ENCODE data around the gene SCNN1A.
A peak's percentile ranks its signal among the peaks of the same experiment; 100 is the strongest.
"Not testable (repeated sequence)": the region's sequence is repeated elsewhere in the genome, so short reads cannot be mapped to it uniquely, and the experiment has no call there.

The SCNN1A gene

DNA sequence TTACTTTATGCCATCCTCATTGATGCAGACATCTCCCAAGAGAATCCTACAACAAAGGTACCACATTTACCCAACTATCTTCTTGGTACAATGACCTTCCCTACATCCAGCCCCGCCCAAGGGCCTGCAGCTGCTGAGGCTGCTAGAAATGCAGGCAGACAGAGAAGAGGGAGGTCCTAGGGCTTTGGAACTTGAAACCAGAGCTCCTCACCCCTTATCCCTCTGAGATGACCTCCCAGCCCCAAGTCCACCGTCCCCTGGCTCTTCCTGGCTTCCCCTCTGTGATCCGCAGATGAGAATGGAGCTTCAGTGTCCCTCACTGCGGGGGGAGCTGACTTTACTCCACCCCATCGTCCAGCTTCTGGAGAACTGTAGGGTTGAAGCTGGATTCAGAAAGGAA is 31.8 kb downstream of the SCNN1A start:
- no peak for DNase-seq (ENCODE audit: low read depth, low spot score)
- in situ Hi-C loops (cut with HindIII; ENCODE audit: low sequenced_read_pairs) = no loop called here
- TF ChIP-seq, protein P1, sequence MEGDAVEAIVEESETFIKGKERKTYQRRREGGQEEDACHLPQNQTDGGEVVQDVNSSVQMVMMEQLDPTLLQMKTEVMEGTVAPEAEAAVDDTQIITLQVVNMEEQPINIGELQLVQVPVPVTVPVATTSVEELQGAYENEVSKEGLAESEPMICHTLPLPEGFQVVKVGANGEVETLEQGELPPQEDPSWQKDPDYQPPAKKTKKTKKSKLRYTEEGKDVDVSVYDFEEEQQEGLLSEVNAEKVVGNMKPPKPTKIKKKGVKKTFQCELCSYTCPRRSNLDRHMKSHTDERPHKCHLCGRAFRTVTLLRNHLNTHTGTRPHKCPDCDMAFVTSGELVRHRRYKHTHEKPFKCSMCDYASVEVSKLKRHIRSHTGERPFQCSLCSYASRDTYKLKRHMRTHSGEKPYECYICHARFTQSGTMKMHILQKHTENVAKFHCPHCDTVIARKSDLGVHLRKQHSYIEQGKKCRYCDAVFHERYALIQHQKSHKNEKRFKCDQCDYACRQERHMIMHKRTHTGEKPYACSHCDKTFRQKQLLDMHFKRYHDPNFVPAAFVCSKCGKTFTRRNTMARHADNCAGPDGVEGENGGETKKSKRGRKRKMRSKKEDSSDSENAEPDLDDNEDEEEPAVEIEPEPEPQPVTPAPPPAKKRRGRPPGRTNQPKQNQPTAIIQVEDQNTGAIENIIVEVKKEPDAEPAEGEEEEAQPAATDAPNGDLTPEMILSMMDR (IDR thresholded peaks at IDR 0.05; ENCODE audit: low read depth, low read length) = no peak

DNA sequence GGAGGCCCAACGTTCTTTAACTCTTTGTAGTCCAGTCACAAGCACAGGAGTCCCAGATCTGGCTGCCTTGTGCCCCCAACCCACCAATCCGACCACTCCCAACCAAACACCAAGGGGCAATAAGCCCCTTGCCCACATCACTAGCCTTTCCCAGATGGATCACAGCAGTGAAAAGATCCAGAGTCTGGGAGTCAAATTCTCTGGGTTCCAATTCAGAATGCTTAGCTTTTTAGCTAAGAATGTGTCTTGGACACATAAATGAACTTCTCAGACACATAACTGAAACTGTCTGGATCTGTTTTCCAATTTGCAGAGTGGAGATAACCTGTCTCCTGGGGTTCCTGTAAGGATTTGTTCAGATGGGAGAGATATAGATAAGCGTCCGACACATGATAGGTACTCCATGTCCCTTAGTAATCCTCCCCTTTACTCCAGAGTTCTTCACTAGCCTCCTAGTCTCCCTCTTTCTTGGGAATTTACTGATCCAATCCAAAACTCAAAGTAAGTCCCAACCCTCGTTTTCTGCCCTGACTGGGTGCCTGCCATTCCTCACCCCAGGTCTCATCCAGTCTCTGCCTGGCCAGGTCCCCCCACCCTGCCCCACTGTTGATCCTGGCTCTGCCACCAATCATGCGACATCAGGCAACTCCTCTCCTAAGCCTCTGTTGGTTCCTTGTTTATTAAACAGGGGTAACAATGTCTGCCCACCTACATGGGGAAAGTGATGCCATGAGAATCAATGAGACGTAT is 33.0 kb downstream of the SCNN1A start:
- TF ChIP-seq, protein P1 (IDR thresholded peaks at IDR 0.05; ENCODE audit: low read depth, low read length) = no peak
- in situ Hi-C loops (cut with HindIII; ENCODE audit: low sequenced_read_pairs) = no loop called here
- DNase-seq (ENCODE audit: low read depth, low spot score) = no peak
- peak overlapping the region; percentile 98 for H3K4me3 ChIP-seq (ENCODE audit: low read depth, low read length)

More for the DNA sequence above, 31.8 kb downstream of the SCNN1A start:
- no peak overlapping the region for H3K4me3 ChIP-seq (ENCODE audit: low read depth, low read length)

GRCh38 chr12:6341417-6342139 is 33.8 kb downstream of the SCNN1A start, which contains the start of gene TNFRSF1A:
Gene TNFRSF1A (minus strand): TSS chr12:6342076. CDS start chr12:6341814, 262 bp downstream.
- in situ Hi-C loops (cut with HindIII; ENCODE audit: low sequenced_read_pairs) = no loop called here
- TF ChIP-seq, protein P1 (IDR thresholded peaks at IDR 0.05; ENCODE audit: low read depth, low read length) = no peak
- peak; percentile 84 for DNase-seq (ENCODE audit: low read depth, low spot score)
- peak within 1 kb of the TSS; percentile 98 for H3K4me3 ChIP-seq (ENCODE audit: low read depth, low read length)

DNA sequence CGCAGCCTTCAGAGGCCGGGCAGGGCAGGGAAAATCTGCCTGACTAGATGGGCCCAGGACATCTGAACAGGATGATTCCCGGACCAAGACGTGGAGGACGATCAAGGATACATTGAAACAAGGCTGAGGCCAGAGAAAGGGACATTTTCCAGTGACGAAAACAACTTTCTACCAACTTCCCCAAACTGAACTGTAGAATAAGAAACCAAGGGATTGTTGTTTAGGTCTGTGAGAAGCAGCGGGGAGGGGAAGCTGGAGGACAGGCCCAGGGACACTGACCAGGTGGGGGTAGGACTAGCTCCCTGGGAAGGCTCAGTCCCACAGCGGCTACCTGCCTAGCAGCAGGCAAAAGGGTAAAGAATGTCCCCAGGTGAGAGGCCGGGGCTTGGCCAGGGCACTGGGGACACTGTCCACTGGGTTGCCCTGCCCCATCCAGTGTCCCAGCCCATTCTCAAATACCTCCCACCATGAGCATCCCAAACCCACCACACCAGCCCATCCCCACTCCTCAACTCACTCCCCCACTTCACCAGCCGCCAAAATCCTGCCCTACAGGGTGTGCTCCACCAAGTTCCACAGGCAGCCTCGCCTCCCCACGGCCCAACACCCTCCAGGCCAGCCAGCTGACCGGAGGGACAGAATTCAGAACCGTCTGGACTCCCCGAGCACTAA is 34.5 kb downstream of the SCNN1A start:
- no peak for DNase-seq (ENCODE audit: low read depth, low spot score)
- peak overlapping the region; percentile 98 for H3K4me3 ChIP-seq (ENCODE audit: low read depth, low read length)
- TF ChIP-seq, protein P1 (IDR thresholded peaks at IDR 0.05; ENCODE audit: low read depth, low read length) = no peak
- in situ Hi-C loops (cut with HindIII; ENCODE audit: low sequenced_read_pairs) = no loop called here

DNA sequence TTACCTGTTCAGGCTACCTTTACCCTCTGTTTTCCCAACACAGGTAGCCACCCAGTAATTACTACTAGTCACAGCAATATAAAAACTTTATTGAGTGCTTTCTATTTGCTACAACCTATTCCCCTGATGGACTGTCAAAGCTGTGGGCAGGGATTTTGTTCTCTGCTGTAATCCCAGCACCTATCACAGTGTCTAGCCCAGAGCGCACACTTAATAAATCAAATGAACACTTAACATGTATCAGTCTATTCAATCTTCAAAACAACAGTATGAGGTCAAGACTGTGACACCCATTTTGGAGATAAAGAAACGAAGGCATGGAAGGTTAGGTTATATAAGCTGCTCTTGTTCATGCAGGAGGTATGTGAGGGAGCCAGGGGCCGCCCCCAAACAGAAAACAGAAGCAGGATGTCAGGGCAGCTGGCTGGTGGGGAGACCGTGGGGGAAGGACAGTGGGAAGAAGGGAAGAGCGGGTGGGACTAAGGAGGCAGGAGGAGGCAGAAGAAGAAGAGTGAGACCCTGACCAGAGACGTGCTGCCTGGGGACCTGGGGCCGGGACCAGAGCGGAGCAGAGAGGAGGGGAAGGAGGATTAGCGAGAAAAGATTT is 35.2 kb downstream of the SCNN1A start:
- in situ Hi-C loops (cut with HindIII; ENCODE audit: low sequenced_read_pairs) = no loop called here
- DNase-seq (ENCODE audit: low read depth, low spot score) = peak; percentile 55
- TF ChIP-seq, protein P1 (IDR thresholded peaks at IDR 0.05; ENCODE audit: low read depth, low read length) = no peak
- peak overlapping the region; percentile 98 for H3K4me3 ChIP-seq (ENCODE audit: low read depth, low read length)

GRCh38 chr12:6338955-6339354 is 36.4 kb downstream of the SCNN1A start:
- in situ Hi-C loops (cut with HindIII; ENCODE audit: low sequenced_read_pairs) = no loop called here
- H3K4me3 ChIP-seq (ENCODE audit: low read depth, low read length) = peak overlapping the region; percentile 98
- no peak for DNase-seq (ENCODE audit: low read depth, low spot score)
- TF ChIP-seq, protein P1 (IDR thresholded peaks at IDR 0.05; ENCODE audit: low read depth, low read length) = no peak

GRCh38 chr12:6338536-6338935 is 36.8 kb downstream of the SCNN1A start:
- DNase-seq (ENCODE audit: low read depth, low spot score); in situ Hi-C loops (cut with HindIII; ENCODE audit: low sequenced_read_pairs): not testable (repeated sequence)
- H3K4me3 ChIP-seq (ENCODE audit: low read depth, low read length) = peak overlapping the region; percentile 98
